HG03108 (cell line): ENCODE results near the gene PCLO.
"Not testable (repeated sequence)": the region's sequence is repeated elsewhere in the genome, so short reads cannot be mapped to it uniquely, and the experiment has no call there.

Source experiments
- ATAC-seq: cut with Tn5 transposase; IDR thresholded peaks from one replicate; pipeline ENCODE4 v1.9.1; 2021; ENCODE audit warnings: moderate library complexity; ENCODE audit not compliant: unreplicated experiment

Gene PCLO

GRCh38 chr7:82972135-82972534 lies 190.5 kb downstream of the PCLO start:
- no peak for ATAC-seq

GRCh38 chr7:82965088-82966036 lies 197.3 kb downstream of the PCLO start:
- no peak for ATAC-seq

- ATAC-seq: no peak
Measured at GRCh38 chr7:82964150-82964882, 198.4 kb downstream of the PCLO start.

- no peak for ATAC-seq
Measured at GRCh38 chr7:82961240-82961639, 201.4 kb downstream of the PCLO start.

- ATAC-seq: no peak
Measured at GRCh38 chr7:82959528-82959927, 203.2 kb downstream of the PCLO start.

GRCh38 chr7:82957521-82957920 lies 205.2 kb downstream of the PCLO start:
- ATAC-seq: no peak

- no peak for ATAC-seq
Measured at GRCh38 chr7:82953324-82954027, 209.2 kb downstream of the PCLO start.

- no peak for ATAC-seq
Measured at GRCh38 chr7:82950436-82950835, 212.2 kb downstream of the PCLO start.

- ATAC-seq: no peak
Measured at GRCh38 chr7:82945480-82945879, 217.2 kb downstream of the PCLO start.

- ATAC-seq: no peak
Measured at GRCh38 chr7:82945056-82945455, 217.6 kb downstream of the PCLO start.

- ATAC-seq: no peak
Measured at GRCh38 chr7:82932516-82932915, 230.2 kb downstream of the PCLO start.

GRCh38 chr7:82926477-82926876 lies 236.2 kb downstream of the PCLO start:
- ATAC-seq: no peak

- no peak for ATAC-seq
Measured at GRCh38 chr7:82925331-82925730, 237.4 kb downstream of the PCLO start.

- ATAC-seq: no peak
Measured at GRCh38 chr7:82906502-82906901, 256.2 kb downstream of the PCLO start.

GRCh38 chr7:82904871-82905270 lies 257.8 kb downstream of the PCLO start:
- no peak for ATAC-seq

GRCh38 chr7:82901098-82901497 lies 261.6 kb downstream of the PCLO start:
- not testable (repeated sequence) for ATAC-seq

- no peak for ATAC-seq
Measured at GRCh38 chr7:82897500-82897899, 265.2 kb downstream of the PCLO start.

GRCh38 chr7:82894341-82894740 lies 268.3 kb downstream of the PCLO start:
- ATAC-seq: not testable (repeated sequence)

GRCh38 chr7:82886324-82886723 lies 276.4 kb downstream of the PCLO start:
- no peak for ATAC-seq

- no peak for ATAC-seq
Measured at GRCh38 chr7:82865856-82866255, 296.8 kb downstream of the PCLO start.

- ATAC-seq: no peak
Measured at GRCh38 chr7:82859106-82859850, 303.4 kb downstream of the PCLO start.
